Ecto neural progenitor cell (in vitro differentiated cells): Measurements from ENCODE around the gene CTPS1.

ENCODE experiments used
- DNase-seq: peaks from one replicate; pipeline ENCODE4 v3.0.0-alpha.2; 2018; ENCODE audit warnings: low spot score

The CTPS1 gene

GRCh38 chr1:41024953-41025352 is 45.5 kb downstream of the CTPS1 start:
- DNase-seq: no peak

DNA sequence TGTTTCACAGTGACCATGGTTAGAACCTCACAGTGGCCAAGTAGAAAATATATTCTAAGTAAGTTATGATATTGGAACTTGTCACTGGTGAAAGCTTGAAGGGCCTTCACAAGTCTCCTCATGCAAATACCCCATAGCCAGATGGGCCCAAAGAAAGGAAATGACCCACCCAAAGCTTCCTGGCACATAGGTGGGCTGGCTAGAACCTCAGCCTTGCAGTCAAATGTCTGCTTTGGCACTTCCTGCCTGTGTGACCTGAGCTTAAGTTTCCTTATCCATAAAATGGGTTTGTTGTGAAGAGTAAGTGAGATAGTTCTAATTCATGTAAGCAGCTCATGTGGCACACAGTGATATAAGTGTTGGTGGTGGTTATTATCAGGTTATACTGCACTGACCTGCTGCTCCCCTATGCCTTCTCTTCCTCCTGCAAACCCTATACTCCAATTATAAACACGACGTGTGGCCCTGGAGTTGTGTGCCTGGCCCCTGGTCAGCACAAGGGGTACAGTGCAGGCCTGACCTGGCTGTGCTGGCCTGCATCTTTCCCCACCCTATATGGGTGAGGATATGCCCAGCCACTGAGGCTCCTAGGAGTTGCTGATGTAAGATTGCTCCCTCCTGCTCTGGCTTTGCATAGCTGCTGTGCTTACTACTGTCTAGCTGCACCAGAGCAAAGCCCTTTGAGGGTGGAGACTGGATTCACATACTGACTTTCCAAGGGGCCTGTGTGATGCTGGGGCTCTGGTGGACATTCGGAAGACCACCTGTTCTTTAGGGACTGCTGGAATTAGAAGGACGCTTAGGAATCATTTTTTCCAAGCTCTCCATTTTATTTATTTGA is 46.7 kb downstream of the CTPS1 start:
- DNase-seq: no peak

- no peak for DNase-seq
Measured at GRCh38 chr1:41028034-41028642, 48.6 kb downstream of the CTPS1 start.

- DNase-seq: no peak
Measured at GRCh38 chr1:41030872-41031616, 51.5 kb downstream of the CTPS1 start.

DNA sequence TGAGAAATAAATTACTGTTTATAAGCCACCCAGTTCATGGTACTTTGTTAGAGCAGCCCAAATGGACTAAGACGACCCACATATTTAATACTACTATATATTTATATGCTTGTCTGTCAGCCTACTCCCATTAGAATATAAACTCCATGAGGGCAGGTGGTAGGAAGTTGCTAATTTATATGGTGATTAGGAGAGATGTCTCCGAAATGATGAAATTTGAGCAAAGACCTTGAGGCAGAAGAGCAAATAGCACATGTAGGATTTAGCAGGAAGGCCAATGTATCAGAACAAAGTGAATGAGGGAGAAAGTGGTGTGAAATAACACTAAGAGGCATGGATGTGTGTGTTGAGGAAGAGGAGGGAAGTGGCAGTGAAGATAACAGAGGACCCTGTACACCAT is 52.7 kb downstream of the CTPS1 start:
- DNase-seq: no peak

DNA sequence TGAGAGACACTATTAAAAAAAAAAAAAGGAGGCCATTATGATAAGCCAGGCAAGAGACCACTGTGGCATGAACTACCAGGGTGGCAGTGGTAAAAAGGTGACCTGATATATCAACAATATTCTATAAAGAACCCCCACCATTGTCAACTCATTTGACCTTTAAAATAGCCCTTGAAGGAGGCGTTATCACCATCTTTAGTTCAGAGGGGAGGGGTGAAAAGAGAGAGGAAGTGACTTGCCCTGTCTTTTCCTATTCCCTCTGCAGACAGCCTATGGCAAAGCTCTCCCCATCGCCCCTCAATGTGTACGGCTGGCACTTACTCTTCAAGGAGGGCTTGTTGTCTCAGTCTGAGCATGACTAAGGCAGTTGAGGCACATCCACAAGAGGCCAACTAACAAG is 53.8 kb downstream of the CTPS1 start:
- DNase-seq: no peak

- DNase-seq: no peak
Measured at GRCh38 chr1:41037116-41037903, 57.8 kb downstream of the CTPS1 start.

GRCh38 chr1:41038110-41038509 is 58.6 kb downstream of the CTPS1 start:
- no peak for DNase-seq

DNA sequence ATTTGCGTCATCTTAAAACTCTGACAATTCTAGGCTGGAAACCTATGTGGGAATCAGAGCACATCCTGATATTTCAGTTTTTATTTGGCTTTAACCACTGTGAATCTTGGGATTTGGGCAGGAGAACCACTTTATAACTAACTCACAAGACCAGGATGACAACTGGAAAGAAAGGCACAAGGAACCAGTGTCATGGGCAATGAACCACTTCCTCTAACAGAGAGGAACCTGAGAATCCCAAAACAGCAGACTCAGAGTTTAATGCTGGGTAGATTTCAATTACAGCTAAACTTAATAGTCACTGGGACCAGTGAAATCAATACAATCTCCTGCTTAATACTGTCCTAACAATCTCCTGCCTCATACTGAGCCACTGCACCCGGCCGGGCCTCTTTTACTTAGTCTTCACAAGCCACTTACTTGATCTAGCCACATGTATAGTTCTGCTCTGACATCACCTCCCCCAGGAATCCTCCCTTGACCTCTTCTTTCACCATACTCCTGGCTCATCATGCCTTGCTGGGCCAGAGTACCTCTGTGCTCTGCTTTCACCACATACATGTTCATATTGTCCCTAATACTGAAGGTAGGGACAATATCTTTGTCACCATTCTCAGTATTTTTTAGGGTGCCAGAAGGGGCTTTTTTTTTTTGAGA is 62.2 kb downstream of the CTPS1 start:
- DNase-seq: no peak

DNA sequence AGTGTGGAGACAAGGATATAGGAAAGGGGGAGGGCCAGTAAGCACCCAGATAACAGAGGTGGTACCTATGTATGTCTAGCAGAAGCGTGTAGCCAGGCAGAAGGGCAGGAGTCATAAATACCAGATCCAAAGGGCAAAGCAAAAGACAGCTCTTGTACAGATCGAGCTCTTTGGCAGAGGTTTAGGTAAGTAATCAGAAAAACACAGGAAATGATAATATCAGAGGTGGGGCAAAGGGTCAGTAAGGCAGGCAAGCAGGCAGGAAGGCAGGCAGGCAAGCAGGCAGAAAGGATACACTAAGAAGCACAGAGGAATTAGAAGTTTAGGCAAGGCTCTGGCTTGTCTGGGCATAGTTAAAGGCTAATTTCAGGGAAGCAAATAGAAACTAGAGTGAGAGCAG is 64.7 kb downstream of the CTPS1 start:
- no peak for DNase-seq

DNA sequence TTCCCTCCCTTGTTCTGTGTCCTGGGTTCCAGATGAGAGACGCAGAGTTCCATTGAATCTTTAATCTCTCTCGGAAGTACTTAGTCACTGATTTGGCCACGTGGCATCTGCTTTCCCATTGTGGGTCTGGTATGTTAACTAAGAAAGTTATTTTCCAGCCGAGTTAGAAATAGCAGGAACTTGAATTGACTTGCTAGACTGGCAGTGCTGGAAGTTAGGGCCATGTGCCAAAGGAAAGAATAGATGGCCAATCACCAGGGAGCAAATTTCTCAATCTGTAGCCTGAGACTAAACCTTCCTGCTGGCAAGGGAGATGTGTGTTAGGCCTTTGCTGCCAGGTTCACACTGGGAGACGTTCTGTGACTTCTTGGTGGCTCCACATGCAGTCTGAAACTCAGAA is 66.2 kb downstream of the CTPS1 start:
- no peak for DNase-seq

GRCh38 chr1:41046347-41046775 is 66.9 kb downstream of the CTPS1 start:
- DNase-seq: no peak

- DNase-seq: no peak
Measured at GRCh38 chr1:41048540-41048939, 69.0 kb downstream of the CTPS1 start.

GRCh38 chr1:41051022-41051421 is 71.5 kb downstream of the CTPS1 start:
- no peak for DNase-seq

GRCh38 chr1:41053316-41053715 is 73.8 kb downstream of the CTPS1 start:
- no peak for DNase-seq

GRCh38 chr1:41056907-41057306 is 77.4 kb downstream of the CTPS1 start:
- DNase-seq: no peak
